ENCODE measurements around the gene FRMD4A. TPM values are rescaled to one million over a fixed set of nuclear protein-coding genes. Genes with fewer than 3 reads are reported as not detected.

FRMD4A gene
- total and polyA plus RNA-seq, 3 donors from 2014 or later = 15.0 to 20.8 (median 18.7) TPM

GRCh38 chr10:14291296-14291695 is 39.4 kb downstream of the FRMD4A start:
- Histone ChIP-seq H3K4me3 (no peak overlapping the region), H3K9me3 (no peaks in the 10 kb centered on the region), H3K4me1 (no peaks in the 10 kb centered on the region), H3K36me3 (ENCODE audit: low read depth, missing control alignments) (no peaks in the 10 kb centered on the region), H3K27ac (no peak overlapping the region), H3K27me3 (no peaks in the 10 kb centered on the region)
- TF ChIP-seq POLR2A (IDR thresholded peaks at IDR 0.05) = no peak
- TF ChIP-seq CTCF (IDR thresholded peaks at IDR 0.05) = no peak
- no peak for DNase-seq
- intact Hi-C loops (cut with DNase I; ENCODE audit: low total_unique reads) = no loop called here
- 83 to 86% methylated on average over 1 of the region's 1 CpG for WGBS, 2 donors

- TF ChIP-seq CTCF (IDR thresholded peaks at IDR 0.05) = no peak
- no peak for TF ChIP-seq POLR2A (IDR thresholded peaks at IDR 0.05)
- no peaks in the 10 kb centered on the region for H3K4me1 ChIP-seq
- H3K9me3 ChIP-seq = no peaks in the 10 kb centered on the region
- no peaks in the 10 kb centered on the region for H3K36me3 ChIP-seq (ENCODE audit: low read depth, missing control alignments)
- WGBS, 2 donors = 62 to 76% methylated on average over 6 of the region's 6 CpGs
- no peaks in the 10 kb centered on the region for H3K27me3 ChIP-seq
- no peak for DNase-seq
- no peak overlapping the region for H3K27ac ChIP-seq
- intact Hi-C loops (cut with DNase I; ENCODE audit: low total_unique reads) = no loop called here
- no peak overlapping the region for H3K4me3 ChIP-seq
These were observed 44.7 kb downstream of the FRMD4A start for GRCh38 chr10:14285941-14286560.

- no peaks in the 10 kb centered on the region for H3K9me3 ChIP-seq
- H3K27me3 ChIP-seq = no peaks in the 10 kb centered on the region
- H3K4me1 ChIP-seq = peaks cover 12% of the 10 kb centered on the region
- no peak for DNase-seq
- H3K36me3 ChIP-seq (ENCODE audit: low read depth, missing control alignments) = no peaks in the 10 kb centered on the region
- intact Hi-C loops (cut with DNase I; ENCODE audit: low total_unique reads) = no loop called here
- TF ChIP-seq POLR2A (IDR thresholded peaks at IDR 0.05) (no peak), CTCF (IDR thresholded peaks at IDR 0.05) (no peak)
- H3K4me3 ChIP-seq = no peak overlapping the region
- WGBS, 2 donors = 85 to 92% methylated on average over 4 of the region's 4 CpGs
- H3K27ac ChIP-seq = no peak overlapping the region
These were observed 48.4 kb downstream of the FRMD4A start for GRCh38 chr10:14282276-14282675.

- Histone ChIP-seq H3K9me3 (no peaks in the 10 kb centered on the region), H3K27ac (no peak overlapping the region), H3K4me1 (peaks cover 12% of the 10 kb centered on the region), H3K4me3 (no peak overlapping the region), H3K27me3 (no peaks in the 10 kb centered on the region), H3K36me3 (ENCODE audit: low read depth, missing control alignments) (no peaks in the 10 kb centered on the region)
- intact Hi-C loops (cut with DNase I; ENCODE audit: low total_unique reads) = no loop called here
- TF ChIP-seq CTCF (IDR thresholded peaks at IDR 0.05) = no peak
- TF ChIP-seq POLR2A (IDR thresholded peaks at IDR 0.05) = no peak
- 48 to 58% methylated on average over 8 of the region's 8 CpGs for WGBS, 2 donors
- DNase-seq = no peak
These were observed 52.2 kb downstream of the FRMD4A start for GRCh38 chr10:14278533-14278932.

- no peaks in the 10 kb centered on the region for H3K36me3 ChIP-seq (ENCODE audit: low read depth, missing control alignments)
- H3K27ac ChIP-seq = no peak overlapping the region
- no peaks in the 10 kb centered on the region for H3K27me3 ChIP-seq
- no peak overlapping the region for H3K4me3 ChIP-seq
- no peak for DNase-seq
- 63 to 74% methylated on average over 3 to 4 of the region's 4 CpGs for WGBS, 2 donors
- H3K9me3 ChIP-seq = no peaks in the 10 kb centered on the region
- TF ChIP-seq CTCF (IDR thresholded peaks at IDR 0.05) (no peak), POLR2A (IDR thresholded peaks at IDR 0.05) (no peak)
- H3K4me1 ChIP-seq = peaks cover 12% of the 10 kb centered on the region
- intact Hi-C loops (cut with DNase I; ENCODE audit: low total_unique reads) = no loop called here
These were observed 54.5 kb downstream of the FRMD4A start for GRCh38 chr10:14276210-14276609.

Measured in testis (tissue), 3 donors.